Neuronal stem cell (in vitro differentiated cells): ENCODE results near the gene CDH26.
A peak's percentile ranks its signal among the peaks of the same experiment; 100 is the strongest.

ENCODE experiments used
- DNase-seq: peaks from one replicate; pipeline ENCODE4 v3.0.0-alpha.2; 2013; ENCODE audit warnings: low spot score
- H2AFZ ChIP-seq: one replicate; pipeline ENCODE4 v1.6.1; 2013; ENCODE audit warnings: mild to moderate bottlenecking, low read length, inconsistent platforms
- H2AK5ac ChIP-seq: 2 replicates; pipeline ENCODE4 v1.6.1; 2013; ENCODE audit warnings: low read depth, mild to moderate bottlenecking, inconsistent platforms, low read length, moderate library complexity, mixed read lengths
- H2BK120ac ChIP-seq: 2 replicates; pipeline ENCODE4 v1.6.1; 2013; ENCODE audit warnings: low read depth, mild to moderate bottlenecking, inconsistent platforms, low read length, moderate library complexity, mixed read lengths
- H2BK12ac ChIP-seq: one replicate; pipeline ENCODE4 v1.6.1; 2013; ENCODE audit warnings: low read length, inconsistent platforms
- H2BK15ac ChIP-seq: 2 replicates; pipeline ENCODE4 v1.6.1; 2013; ENCODE audit warnings: mild to moderate bottlenecking, low read length, inconsistent platforms, mixed read lengths
- H2BK5ac ChIP-seq: one replicate; pipeline ENCODE4 v1.6.1; 2013; ENCODE audit warnings: inconsistent platforms, mild to moderate bottlenecking, low read length, moderate library complexity
- H3K14ac ChIP-seq: one replicate; pipeline ENCODE4 v1.6.1; 2013; ENCODE audit warnings: low read length, inconsistent platforms
- H3K18ac ChIP-seq: 2 replicates; pipeline ENCODE4 v1.6.1; 2013; ENCODE audit warnings: low read length, inconsistent platforms
- H3K23ac ChIP-seq: 2 replicates; pipeline ENCODE4 v1.6.1; 2013; ENCODE audit warnings: low read depth, mild to moderate bottlenecking, mixed read lengths, low read length, inconsistent platforms; ENCODE audit not compliant: poor library complexity
- H3K27ac ChIP-seq: replicated peaks from 3 replicates; pipeline ENCODE4 v1.5.1; 2013; ENCODE audit warnings: low read length, inconsistent platforms
- H3K27me3 ChIP-seq, 3 experiments: 2 replicates each; pipeline ENCODE4 v1.6.1; 2013; ENCODE audit warnings: low read length in 3 of 3, mild to moderate bottlenecking in 2 of 3, inconsistent platforms in 1 of 3, low read depth in 1 of 3, mixed read lengths in 1 of 3, moderate library complexity in 1 of 3; ENCODE audit not compliant: control insufficient read depth in 3 of 3, insufficient read depth in 3 of 3
- H3K36me3 ChIP-seq, 2 donors: replicated peaks in 1 of 2; 2 replicates each; pipeline ENCODE4 v1.6.1; 2013; ENCODE audit warnings: low read length in 2 of 2; ENCODE audit not compliant: control insufficient read depth in 2 of 2, insufficient read depth in 2 of 2
- H3K4ac ChIP-seq: 2 replicates; pipeline ENCODE4 v1.6.1; 2013; ENCODE audit warnings: inconsistent platforms, mild to moderate bottlenecking, low read length, moderate library complexity
- H3K4me1 ChIP-seq, 2 donors: 1 replicate in 1 of 2; 2 replicates in 1 of 2; pipeline ENCODE4 v1.6.1; 2013; ENCODE audit warnings: low read length in 2 of 2, low read depth in 1 of 2; ENCODE audit not compliant: control insufficient read depth in 2 of 2, insufficient read depth in 1 of 2
- H3K4me2 ChIP-seq: one replicate; pipeline ENCODE4 v1.6.1; 2013; ENCODE audit warnings: mild to moderate bottlenecking, low read length, inconsistent platforms; ENCODE audit not compliant: insufficient read depth, poor library complexity, severe bottlenecking
- H3K4me3 ChIP-seq, 2 donors: 2 replicates each; pipeline ENCODE4 v1.5.1; 2013; ENCODE audit warnings: low read length in 2 of 2, mild to moderate bottlenecking in 2 of 2, inconsistent platforms in 1 of 2, moderate library complexity in 1 of 2
- H3K79me1 ChIP-seq: one replicate; pipeline ENCODE4 v1.6.1; 2013; ENCODE audit warnings: low read depth, mild to moderate bottlenecking, inconsistent platforms, low read length, moderate library complexity
- H3K9ac ChIP-seq: one replicate; pipeline ENCODE4 v1.6.1; 2013; ENCODE audit warnings: mild to moderate bottlenecking, low read depth, low read length, inconsistent platforms; ENCODE audit not compliant: poor library complexity
- H3K9me3 ChIP-seq, 2 donors: replicated peaks in 1 of 2; 2 replicates each; pipeline versions ENCODE3 to v1.6.1; 2013; ENCODE audit warnings: low read length in 2 of 2, mild to moderate bottlenecking in 2 of 2, inconsistent platforms in 1 of 2, low read depth in 1 of 2, mixed read lengths in 1 of 2, moderate library complexity in 1 of 2; ENCODE audit not compliant: control insufficient read depth in 2 of 2, insufficient read depth in 1 of 2
- H4K8ac ChIP-seq: one replicate; pipeline ENCODE4 v1.6.1; 2013; ENCODE audit warnings: low read depth, mild to moderate bottlenecking, inconsistent platforms, low read length, moderate library complexity
- H4K91ac ChIP-seq: one replicate; pipeline ENCODE4 v1.6.1; 2013; ENCODE audit warnings: low read length, low read depth, mild to moderate bottlenecking, inconsistent platforms; ENCODE audit not compliant: poor library complexity
- WGBS, 2 donors: extraction: QIAGEN DNeasy Blood & Tissue Kit; methylation state at CpG; one replicate each; pipeline ENCODE4 v1.1.7; 2013; ENCODE audit warnings: missing lambda C conversion rate in 2 of 2, mixed read lengths in 1 of 2; ENCODE audit not compliant: insufficient read length in 2 of 2, insufficient replicate concordance in 1 of 2; ENCODE audit errors: extremely low coverage in 2 of 2; 5-methylcytosine and 5-hydroxymethylcytosine counted together

Gene CDH26

DNA sequence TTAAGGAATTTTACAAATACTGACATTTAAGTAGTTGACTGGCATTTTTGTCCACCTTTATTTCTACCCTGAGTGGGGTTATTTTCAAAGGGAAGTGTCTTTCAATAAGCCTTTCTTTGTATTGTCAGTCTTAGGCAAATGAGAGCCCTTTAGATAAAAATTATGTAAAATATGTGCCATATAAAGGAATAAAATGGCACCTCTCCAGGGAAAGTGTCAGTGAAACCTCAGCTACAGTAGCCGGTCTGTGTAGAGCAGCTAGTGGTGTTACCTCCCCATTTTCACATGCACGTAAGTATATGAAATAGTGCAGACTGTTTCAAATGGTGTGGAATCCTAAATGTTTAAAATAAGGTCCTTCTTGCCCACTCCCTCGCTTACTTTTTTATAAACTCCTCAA, 13.0 kb upstream of the CDH26 start:
- Histone ChIP-seq H2AK5ac (no peak overlapping the region), H2BK12ac (no peak overlapping the region), H3K4me1 (peaks cover 1 to 7% of the 10 kb centered on the region in 2 donors), H3K9ac (no peak overlapping the region), H3K4me3 (no peak overlapping the region), H3K27ac (no peak overlapping the region), H3K4me2 (no peak overlapping the region), H2BK120ac (no peak overlapping the region), H4K8ac (no peak overlapping the region), H3K23ac (no peak overlapping the region), H3K4ac (no peak overlapping the region), H3K79me1 (no peaks in the 10 kb centered on the region), H4K91ac (no peak overlapping the region), H3K9me3 (no peaks in the 10 kb centered on the region), H3K36me3 (peaks cover 3 to 46% of the 10 kb centered on the region in 2 donors), H2BK5ac (no peak overlapping the region), H2BK15ac (no peak overlapping the region), H3K27me3 (no peaks in the 10 kb centered on the region), H2AFZ (no peak overlapping the region), H3K18ac (no peak overlapping the region), H3K14ac (no peak overlapping the region)
- no peak for DNase-seq
- no CpG with 5 or more reads among the region's 3 CpGs for WGBS, 2 donors

DNA sequence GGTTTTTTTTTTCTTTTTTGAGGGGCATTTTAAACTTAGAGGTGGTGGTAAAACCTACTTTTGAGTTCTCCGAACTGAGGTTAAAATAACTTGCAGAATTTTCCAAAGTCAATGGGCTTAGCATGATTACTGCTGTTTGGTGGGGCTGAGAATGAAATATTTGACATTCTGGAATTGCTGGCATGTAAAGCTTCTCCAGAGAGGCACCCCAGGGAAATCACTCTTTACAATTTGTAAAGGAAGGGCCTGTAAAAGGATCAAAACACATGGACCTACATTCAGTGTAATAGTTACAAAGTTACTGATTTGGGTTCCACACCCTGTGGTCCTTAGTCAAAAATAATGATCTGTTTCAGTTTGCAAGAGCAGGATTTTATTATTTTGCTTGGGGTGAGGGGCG, 12.5 kb upstream of the CDH26 start:
- Histone ChIP-seq H3K27ac (peak overlapping the region; percentile 29), H2BK12ac (no peak overlapping the region), H2BK5ac (no peak overlapping the region), H3K14ac (no peak overlapping the region), H3K36me3 (peaks cover 3 to 46% of the 10 kb centered on the region in 2 donors), H3K18ac (no peak overlapping the region), H3K4me3 (no peak overlapping the region), H3K9me3 (no peaks in the 10 kb centered on the region), H2BK120ac (no peak overlapping the region), H4K91ac (no peak overlapping the region), H2AK5ac (no peak overlapping the region), H3K4ac (no peak overlapping the region), H3K4me2 (no peak overlapping the region), H3K23ac (no peak overlapping the region), H3K27me3 (no peaks in the 10 kb centered on the region), H2AFZ (no peak overlapping the region), H4K8ac (no peak overlapping the region), H3K79me1 (no peaks in the 10 kb centered on the region), H2BK15ac (no peak overlapping the region), H3K9ac (no peak overlapping the region), H3K4me1 (peaks cover 1 to 7% of the 10 kb centered on the region in 2 donors)
- WGBS, 2 donors, result no CpG with 5 or more reads among the region's 2 CpGs
- no peak for DNase-seq

DNA sequence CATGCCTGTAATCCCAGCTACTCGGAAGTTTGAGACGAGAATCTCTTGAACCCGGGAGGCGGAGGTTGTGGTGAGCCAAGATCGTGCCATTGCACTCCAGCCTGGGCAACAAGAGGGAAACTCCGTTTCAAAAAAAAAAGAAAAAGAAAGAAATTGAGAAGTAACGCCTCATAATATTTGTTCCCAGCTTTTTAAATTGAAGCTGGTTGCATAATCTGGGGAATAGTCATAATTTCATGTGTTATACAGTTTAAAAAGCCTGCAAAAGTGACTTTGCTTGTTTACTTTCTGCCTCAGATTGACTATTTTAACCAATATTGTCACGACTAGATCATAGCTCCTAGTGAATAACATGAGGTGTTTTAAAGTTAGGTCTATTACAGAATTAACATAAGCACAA, 10.8 kb upstream of the CDH26 start:
- no peak overlapping the region for H2BK5ac ChIP-seq
- no peak for DNase-seq
- H3K23ac ChIP-seq, result no peak overlapping the region
- H3K27ac ChIP-seq, result no peak overlapping the region
- no peak overlapping the region for H4K8ac ChIP-seq
- no peak overlapping the region for H2BK120ac ChIP-seq
- no peak overlapping the region for H3K9ac ChIP-seq
- no peak overlapping the region for H3K4me3 ChIP-seq
- peaks cover 1 to 7% of the 10 kb centered on the region in 2 donors for H3K4me1 ChIP-seq
- no peaks in the 10 kb centered on the region for H3K79me1 ChIP-seq
- H3K9me3 ChIP-seq, result no peaks in the 10 kb centered on the region
- no peak overlapping the region for H2BK15ac ChIP-seq
- peaks cover 3 to 39% of the 10 kb centered on the region in 2 donors for H3K36me3 ChIP-seq
- H3K4ac ChIP-seq, result no peak overlapping the region
- no peaks in the 10 kb centered on the region for H3K27me3 ChIP-seq
- no peak overlapping the region for H4K91ac ChIP-seq
- H3K4me2 ChIP-seq, result no peak overlapping the region
- H2AFZ ChIP-seq, result no peak overlapping the region
- H2BK12ac ChIP-seq, result no peak overlapping the region
- H3K14ac ChIP-seq, result no peak overlapping the region
- H3K18ac ChIP-seq, result no peak overlapping the region
- WGBS, 2 donors, result no CpG with 5 or more reads among the region's 8 CpGs
- H2AK5ac ChIP-seq, result no peak overlapping the region

DNA sequence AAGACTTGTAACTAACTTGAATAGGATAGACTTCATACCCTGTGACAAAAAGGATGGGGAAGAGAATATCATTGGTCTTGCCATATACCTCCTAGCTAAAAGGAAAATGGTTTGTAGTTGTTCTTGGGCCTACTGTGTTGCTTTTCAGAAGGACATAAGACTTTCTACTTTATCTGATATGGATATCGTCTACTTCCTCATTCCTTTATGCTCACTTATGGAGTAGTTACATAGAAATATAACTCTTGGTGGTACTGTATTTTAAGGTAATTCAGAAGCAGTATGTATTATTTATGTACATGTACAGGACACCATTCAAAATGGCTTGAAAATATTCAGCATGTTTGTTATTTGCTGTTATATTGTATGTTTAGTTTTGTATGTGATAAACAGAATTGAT, 10.0 kb upstream of the CDH26 start:
- Histone ChIP-seq H3K79me1 (no peaks in the 10 kb centered on the region), H2BK15ac (no peak overlapping the region), H2BK12ac (no peak overlapping the region), H3K4me1 (peaks cover 1 to 7% of the 10 kb centered on the region in 2 donors), H3K18ac (no peak overlapping the region), H3K23ac (no peak overlapping the region), H3K9ac (no peak overlapping the region), H3K27me3 (no peaks in the 10 kb centered on the region), H3K4ac (no peak overlapping the region), H3K27ac (no peak overlapping the region), H2AFZ (no peak overlapping the region), H2BK5ac (no peak overlapping the region), H4K91ac (no peak overlapping the region), H3K9me3 (no peaks in the 10 kb centered on the region), H2BK120ac (no peak overlapping the region), H2AK5ac (no peak overlapping the region), H3K36me3 (peaks cover 3 to 31% of the 10 kb centered on the region in 2 donors), H3K4me2 (no peak overlapping the region), H4K8ac (no peak overlapping the region), H3K4me3 (no peak overlapping the region), H3K14ac (no peak overlapping the region)
- WGBS, 2 donors, result no CpG with 5 or more reads among the region's 1 CpG
- no peak for DNase-seq
